Gastroesophageal sphincter (tissue), 3 donors: ENCODE measurements around the gene ELL2.

Experiments used
- CTCF ChIP-seq, 4 experiments: fragments of 200-600 bp in 2 of 4; fragments of 450-650 bp in 2 of 4; sonication (generic) in 1 of 4; IDR thresholded peaks; one replicate each; pipeline ENCODE4 v1.5.1; 2017 to 2019; ENCODE audit warnings: antibody characterized with exemption in 4 of 4, mild to moderate bottlenecking in 2 of 4, moderate library complexity in 2 of 4
- POLR2A ChIP-seq, 2 donors: fragments of 450-650 bp; IDR thresholded peaks; one replicate each; pipeline ENCODE4 v1.6.1; 2017; ENCODE audit warnings: antibody characterized with exemption in 2 of 2, mild to moderate bottlenecking in 2 of 2, moderate library complexity in 1 of 2
- POLR2AphosphoS5 ChIP-seq: sonication (generic); formaldehyde crosslinking; IDR thresholded peaks from one replicate; pipeline ENCODE4 v1.6.1; 2017; ENCODE audit warnings: antibody characterized with exemption

DNA sequence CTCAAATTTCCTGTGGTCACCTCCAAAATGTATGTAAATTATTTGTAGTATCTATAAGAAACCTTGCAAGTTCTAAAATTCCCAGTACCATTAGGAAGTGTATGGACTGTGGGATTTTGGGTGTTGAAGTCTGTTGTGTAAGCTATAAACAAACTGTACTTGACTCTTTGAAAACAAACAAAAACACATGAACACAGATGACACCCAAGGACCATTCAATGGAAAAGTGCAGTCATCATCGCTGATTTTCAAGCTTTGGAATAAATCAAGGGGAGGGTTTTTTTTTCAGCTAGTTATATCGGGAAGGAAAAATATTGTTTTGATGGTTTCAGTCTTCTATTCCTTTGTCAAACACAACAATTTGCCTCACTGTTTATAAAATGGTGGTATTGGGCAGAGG is 49.6 kb downstream of the ELL2 start:
- TF ChIP-seq POLR2A (IDR thresholded peaks at IDR 0.05) (no peak), POLR2AphosphoS5 (no peak), CTCF (IDR thresholded peaks at IDR 0.05) (no peak)
